IMR-90 (cell line): ENCODE results near the gene HOXD8.

Experiments used
- BHLHE40 ChIP-seq: fragments of 150-350 bp; IDR thresholded peaks from 2 replicates; pipeline ENCODE4 v1.6.1; 2016; ENCODE audit warnings: mild to moderate bottlenecking, low read depth, low read length
- CEBPB ChIP-seq: IDR thresholded peaks from 2 replicates; pipeline ENCODE4 v1.6.1; 2012; ENCODE audit warnings: low read depth, low read length, improper control_type of control experiment
- CHD1 ChIP-seq: IDR thresholded peaks from 2 replicates; pipeline ENCODE4 v1.6.1; 2012; ENCODE audit warnings: low read depth, low read length, improper control_type of control experiment
- CTCF ChIP-seq: conservative IDR thresholded peaks from 2 replicates; pipeline ENCODE4 v1.5.1; 2012; ENCODE audit warnings: mild to moderate bottlenecking, low read depth, low read length, improper control_type of control experiment
- MAZ ChIP-seq: IDR thresholded peaks from 2 replicates; pipeline ENCODE4 v1.6.1; 2012; ENCODE audit warnings: low read depth, mild to moderate bottlenecking, low read length, improper control_type of control experiment, moderate library complexity, borderline replicate concordance
- NFE2L2 ChIP-seq: fragments of 150-350 bp; IDR thresholded peaks from 2 replicates; pipeline ENCODE4 v1.6.1; 2016; ENCODE audit warnings: low read depth, mild to moderate bottlenecking, low read length
- POLR2A ChIP-seq: IDR thresholded peaks from 2 replicates; pipeline ENCODE4 v1.6.1; 2012; ENCODE audit warnings: mild to moderate bottlenecking, low read depth, low read length
- SMC3 ChIP-seq: fragments of 150-350 bp; IDR thresholded peaks from 2 replicates; pipeline ENCODE4 v1.6.1; 2016; ENCODE audit warnings: low read depth, mild to moderate bottlenecking, antibody characterized with exemption, low read length, moderate library complexity
- USF2 ChIP-seq: fragments of 150-350 bp; IDR thresholded peaks from 2 replicates; pipeline ENCODE4 v1.6.1; 2017; ENCODE audit warnings: mild to moderate bottlenecking, antibody characterized with exemption, low read length, low read depth

- TF ChIP-seq POLR2A (no peak), CTCF (no peak), CEBPB (no peak), NFE2L2 (no peak), CHD1 (no peak), BHLHE40 (no peak), USF2 (no peak), SMC3 (no peak), MAZ (no peak)
Observed at GRCh38 chr2:176081376-176081836, 48.1 kb upstream of the HOXD8 start.
